HepG2 (cell line): ENCODE results near the gene EYA2. TPM values are rescaled to one million over a fixed set of nuclear protein-coding genes. Genes with fewer than 3 reads are reported as not detected.

Source experiments
- HNRNPL ChIP-seq: fragments of 200-400 bp; formaldehyde crosslinking; IDR thresholded peaks from 2 replicates; pipeline ENCODE4 v1.6.1; 2017; ENCODE audit warnings: mild to moderate bottlenecking, low read depth, low read length
- NFKB2 ChIP-seq: sonication (generic); formaldehyde crosslinking; IDR thresholded peaks from 2 replicates; pipeline ENCODE4 v1.4.0; 2020; ENCODE audit warnings: missing genetic modification reagents, borderline replicate concordance
- TEAD3 ChIP-seq: optimal IDR thresholded peaks from 2 replicates; pipeline ENCODE3; 2016; ENCODE audit warnings: borderline replicate concordance
- ZMAT3 ChIP-seq: sonication (generic); formaldehyde crosslinking; conservative IDR thresholded peaks from 2 replicates; pipeline ENCODE4 v1.7.0; 2021; ENCODE audit warnings: missing genetic modification reagents
- ZNF432 ChIP-seq: sonication (generic); formaldehyde crosslinking; IDR thresholded peaks from 2 replicates; pipeline ENCODE4 v1.5.0; 2020; ENCODE audit warnings: missing genetic modification reagents, mild to moderate bottlenecking, borderline replicate concordance
- ZNF598 ChIP-seq: sonication (generic); formaldehyde crosslinking; IDR thresholded peaks from 2 replicates; pipeline ENCODE4 v1.5.1; 2020; ENCODE audit warnings: mild to moderate bottlenecking, missing genetic modification reagents, borderline replicate concordance
- ZZZ3 ChIP-seq: sonication (generic); formaldehyde crosslinking; IDR thresholded peaks from 2 replicates; pipeline ENCODE4 v1.4.0; 2020; ENCODE audit warnings: missing genetic modification reagents, mild to moderate bottlenecking, borderline replicate concordance
- polyA plus RNA-seq, 8 experiments: library from polyadenylated mRNA; depleted of rRNA in 3 of 8; stranded (reverse) in 7 of 8; unstranded in 1 of 8; fragments of >200 nt; fragmentation: Illumina TruSeq in 4 of 8; extraction: Trizol in 4 of 8; gene quantifications; 2 replicates each; pipeline versions ENCODE4 v1.2.1 to v1.2.3, GENCODE V29; 2011 to 2016; ENCODE audit warnings: low read depth in 4 of 8, missing spikeins in 1 of 8, mixed read lengths in 1 of 8; ENCODE audit not compliant: insufficient read depth in 1 of 8
- total RNA-seq, 5 experiments: library from RNA; depleted of rRNA; stranded (reverse); fragments of >200 nt; fragmentation: Illumina TruSeq; extraction: Trizol; gene quantifications; 2 replicates each; pipeline ENCODE4 v1.2.3, GENCODE V29; 2016; ENCODE audit warnings: low read depth in 1 of 5
- TF ChIP-seq, protein P1 (sequence below): sonication (generic); formaldehyde crosslinking; IDR thresholded peaks from 2 replicates; pipeline ENCODE4 v1.9.0; 2021; ENCODE audit warnings: mild to moderate bottlenecking, missing genetic modification reagents
- TF ChIP-seq, protein P2 (sequence below): IDR thresholded peaks from 2 replicates; pipeline ENCODE4 v1.6.1; 2016; ENCODE audit warnings: low read depth
- TF ChIP-seq, protein P3 (sequence below), 2 experiments: fragments of 450-650 bp in 1 of 2; sonication (generic) in 1 of 2; formaldehyde crosslinking in 1 of 2; IDR thresholded peaks; 2 replicates each; pipeline versions ENCODE4 v1.6.1 to v1.8.0; 2016 to 2022; ENCODE audit warnings: antibody characterized with exemption in 1 of 2, mild to moderate bottlenecking in 1 of 2, missing genetic modification reagents in 1 of 2

Gene EYA2
- total and polyA plus RNA-seq, 2 of the 13 experiments (the other 11 are each of a cell fraction or from before 2014, with no cell fraction given): not detected

DNA sequence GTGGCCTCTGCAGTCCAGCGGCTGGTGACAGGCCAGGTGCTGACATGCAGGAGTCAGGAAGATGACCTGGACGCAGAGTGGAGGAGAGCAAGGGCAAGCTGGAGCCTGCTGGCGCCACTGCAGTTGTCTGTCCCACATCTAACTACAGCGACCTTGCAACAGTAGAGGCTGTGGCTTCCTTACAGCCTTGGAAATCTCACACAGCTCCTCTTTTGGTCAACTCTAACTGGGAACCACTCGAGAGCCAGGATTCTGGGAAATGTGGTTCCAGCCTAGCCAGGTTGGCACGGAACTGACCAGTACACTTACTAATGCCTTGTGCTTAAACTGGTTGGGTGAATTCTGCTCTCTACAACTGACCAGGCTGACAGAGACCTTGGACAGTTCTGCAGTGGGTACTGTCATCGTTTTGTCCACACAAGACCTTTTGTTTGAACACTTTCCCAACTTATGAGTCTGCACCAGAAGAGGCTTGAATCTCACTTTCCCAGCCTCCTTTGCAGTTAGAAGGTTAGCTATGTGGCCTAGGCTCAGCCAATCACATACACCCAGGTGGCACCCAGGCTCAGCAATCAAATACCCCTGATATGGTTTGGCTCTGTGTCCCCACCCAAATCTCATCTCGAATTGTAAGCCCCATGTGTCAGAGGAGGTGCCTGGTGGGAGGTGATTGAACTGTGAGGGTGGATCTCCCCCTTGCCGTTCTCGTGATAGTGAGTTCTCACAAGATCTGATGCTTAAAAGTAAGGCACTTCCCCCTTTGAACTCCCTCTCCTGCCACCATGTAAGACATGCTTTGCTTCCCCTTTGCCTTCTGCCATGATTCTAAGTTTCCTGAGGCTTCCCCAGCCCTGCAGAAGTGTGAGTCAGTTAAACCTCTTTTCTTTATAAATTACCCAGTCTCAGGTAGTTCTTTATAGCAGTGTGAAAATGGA is 308.4 kb downstream of the EYA2 start (continued):
- no peak for TF ChIP-seq ZNF432 (CRISPR knock-in tag)
- no peak for TF ChIP-seq HNRNPL
- TF ChIP-seq ZNF598 (CRISPR knock-in tag): peak; percentile 98; the same call in 1 of the 2 replicates
- TF ChIP-seq, protein P1, sequence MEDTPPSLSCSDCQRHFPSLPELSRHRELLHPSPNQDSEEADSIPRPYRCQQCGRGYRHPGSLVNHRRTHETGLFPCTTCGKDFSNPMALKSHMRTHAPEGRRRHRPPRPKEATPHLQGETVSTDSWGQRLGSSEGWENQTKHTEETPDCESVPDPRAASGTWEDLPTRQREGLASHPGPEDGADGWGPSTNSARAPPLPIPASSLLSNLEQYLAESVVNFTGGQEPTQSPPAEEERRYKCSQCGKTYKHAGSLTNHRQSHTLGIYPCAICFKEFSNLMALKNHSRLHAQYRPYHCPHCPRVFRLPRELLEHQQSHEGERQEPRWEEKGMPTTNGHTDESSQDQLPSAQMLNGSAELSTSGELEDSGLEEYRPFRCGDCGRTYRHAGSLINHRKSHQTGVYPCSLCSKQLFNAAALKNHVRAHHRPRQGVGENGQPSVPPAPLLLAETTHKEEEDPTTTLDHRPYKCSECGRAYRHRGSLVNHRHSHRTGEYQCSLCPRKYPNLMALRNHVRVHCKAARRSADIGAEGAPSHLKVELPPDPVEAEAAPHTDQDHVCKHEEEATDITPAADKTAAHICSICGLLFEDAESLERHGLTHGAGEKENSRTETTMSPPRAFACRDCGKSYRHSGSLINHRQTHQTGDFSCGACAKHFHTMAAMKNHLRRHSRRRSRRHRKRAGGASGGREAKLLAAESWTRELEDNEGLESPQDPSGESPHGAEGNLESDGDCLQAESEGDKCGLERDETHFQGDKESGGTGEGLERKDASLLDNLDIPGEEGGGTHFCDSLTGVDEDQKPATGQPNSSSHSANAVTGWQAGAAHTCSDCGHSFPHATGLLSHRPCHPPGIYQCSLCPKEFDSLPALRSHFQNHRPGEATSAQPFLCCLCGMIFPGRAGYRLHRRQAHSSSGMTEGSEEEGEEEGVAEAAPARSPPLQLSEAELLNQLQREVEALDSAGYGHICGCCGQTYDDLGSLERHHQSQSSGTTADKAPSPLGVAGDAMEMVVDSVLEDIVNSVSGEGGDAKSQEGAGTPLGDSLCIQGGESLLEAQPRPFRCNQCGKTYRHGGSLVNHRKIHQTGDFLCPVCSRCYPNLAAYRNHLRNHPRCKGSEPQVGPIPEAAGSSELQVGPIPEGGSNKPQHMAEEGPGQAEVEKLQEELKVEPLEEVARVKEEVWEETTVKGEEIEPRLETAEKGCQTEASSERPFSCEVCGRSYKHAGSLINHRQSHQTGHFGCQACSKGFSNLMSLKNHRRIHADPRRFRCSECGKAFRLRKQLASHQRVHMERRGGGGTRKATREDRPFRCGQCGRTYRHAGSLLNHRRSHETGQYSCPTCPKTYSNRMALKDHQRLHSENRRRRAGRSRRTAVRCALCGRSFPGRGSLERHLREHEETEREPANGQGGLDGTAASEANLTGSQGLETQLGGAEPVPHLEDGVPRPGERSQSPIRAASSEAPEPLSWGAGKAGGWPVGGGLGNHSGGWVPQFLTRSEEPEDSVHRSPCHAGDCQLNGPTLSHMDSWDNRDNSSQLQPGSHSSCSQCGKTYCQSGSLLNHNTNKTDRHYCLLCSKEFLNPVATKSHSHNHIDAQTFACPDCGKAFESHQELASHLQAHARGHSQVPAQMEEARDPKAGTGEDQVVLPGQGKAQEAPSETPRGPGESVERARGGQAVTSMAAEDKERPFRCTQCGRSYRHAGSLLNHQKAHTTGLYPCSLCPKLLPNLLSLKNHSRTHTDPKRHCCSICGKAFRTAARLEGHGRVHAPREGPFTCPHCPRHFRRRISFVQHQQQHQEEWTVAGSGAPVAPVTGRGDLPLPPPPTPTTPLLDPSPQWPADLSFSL (CRISPR knock-in tag): no peak
- TF ChIP-seq, protein P2, sequence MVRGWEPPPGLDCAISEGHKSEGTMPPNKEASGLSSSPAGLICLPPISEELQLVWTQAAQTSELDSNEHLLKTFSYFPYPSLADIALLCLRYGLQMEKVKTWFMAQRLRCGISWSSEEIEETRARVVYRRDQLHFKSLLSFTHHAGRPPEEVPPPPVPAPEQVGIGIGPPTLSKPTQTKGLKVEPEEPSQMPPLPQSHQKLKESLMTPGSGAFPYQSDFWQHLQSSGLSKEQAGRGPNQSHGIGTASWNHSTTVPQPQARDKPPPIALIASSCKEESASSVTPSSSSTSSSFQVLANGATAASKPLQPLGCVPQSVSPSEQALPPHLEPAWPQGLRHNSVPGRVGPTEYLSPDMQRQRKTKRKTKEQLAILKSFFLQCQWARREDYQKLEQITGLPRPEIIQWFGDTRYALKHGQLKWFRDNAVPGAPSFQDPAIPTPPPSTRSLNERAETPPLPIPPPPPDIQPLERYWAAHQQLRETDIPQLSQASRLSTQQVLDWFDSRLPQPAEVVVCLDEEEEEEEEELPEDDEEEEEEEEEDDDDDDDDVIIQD: peak; percentile 74; the same call in 1 of the 2 replicates
- TF ChIP-seq TEAD3 (CRISPR knock-in tag): peak; percentile 56
- TF ChIP-seq ZMAT3 (CRISPR knock-in tag): peak; percentile 46; the same call in 1 of the 2 replicates
- no peak for TF ChIP-seq ZZZ3 (CRISPR knock-in tag)
- TF ChIP-seq, protein P3, sequence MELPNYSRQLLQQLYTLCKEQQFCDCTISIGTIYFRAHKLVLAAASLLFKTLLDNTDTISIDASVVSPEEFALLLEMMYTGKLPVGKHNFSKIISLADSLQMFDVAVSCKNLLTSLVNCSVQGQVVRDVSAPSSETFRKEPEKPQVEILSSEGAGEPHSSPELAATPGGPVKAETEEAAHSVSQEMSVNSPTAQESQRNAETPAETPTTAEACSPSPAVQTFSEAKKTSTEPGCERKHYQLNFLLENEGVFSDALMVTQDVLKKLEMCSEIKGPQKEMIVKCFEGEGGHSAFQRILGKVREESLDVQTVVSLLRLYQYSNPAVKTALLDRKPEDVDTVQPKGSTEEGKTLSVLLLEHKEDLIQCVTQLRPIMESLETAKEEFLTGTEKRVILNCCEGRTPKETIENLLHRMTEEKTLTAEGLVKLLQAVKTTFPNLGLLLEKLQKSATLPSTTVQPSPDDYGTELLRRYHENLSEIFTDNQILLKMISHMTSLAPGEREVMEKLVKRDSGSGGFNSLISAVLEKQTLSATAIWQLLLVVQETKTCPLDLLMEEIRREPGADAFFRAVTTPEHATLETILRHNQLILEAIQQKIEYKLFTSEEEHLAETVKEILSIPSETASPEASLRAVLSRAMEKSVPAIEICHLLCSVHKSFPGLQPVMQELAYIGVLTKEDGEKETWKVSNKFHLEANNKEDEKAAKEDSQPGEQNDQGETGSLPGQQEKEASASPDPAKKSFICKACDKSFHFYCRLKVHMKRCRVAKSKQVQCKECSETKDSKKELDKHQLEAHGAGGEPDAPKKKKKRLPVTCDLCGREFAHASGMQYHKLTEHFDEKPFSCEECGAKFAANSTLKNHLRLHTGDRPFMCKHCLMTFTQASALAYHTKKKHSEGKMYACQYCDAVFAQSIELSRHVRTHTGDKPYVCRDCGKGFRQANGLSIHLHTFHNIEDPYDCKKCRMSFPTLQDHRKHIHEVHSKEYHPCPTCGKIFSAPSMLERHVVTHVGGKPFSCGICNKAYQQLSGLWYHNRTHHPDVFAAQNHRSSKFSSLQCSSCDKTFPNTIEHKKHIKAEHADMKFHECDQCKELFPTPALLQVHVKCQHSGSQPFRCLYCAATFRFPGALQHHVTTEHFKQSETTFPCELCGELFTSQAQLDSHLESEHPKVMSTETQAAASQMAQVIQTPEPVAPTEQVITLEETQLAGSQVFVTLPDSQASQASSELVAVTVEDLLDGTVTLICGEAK (IDR thresholded peaks at IDR 0.05): no peak
- TF ChIP-seq, protein P3 (CRISPR knock-in tag; IDR thresholded peaks at IDR 0.05): no peak
- peak; percentile 47; the same call in 1 of the 2 replicates for TF ChIP-seq NFKB2
